Suppressor macrophage treated with lipopolysaccharide for 1 hour (primary cell): ENCODE results near the gene GALNT1.
"Not testable (repeated sequence)": the region's sequence is repeated elsewhere in the genome, so short reads cannot be mapped to it uniquely, and the experiment has no call there.

ENCODE experiments used
- DNase-seq, 3 donors: peaks; one replicate each; pipeline ENCODE4 v3.0.0-alpha.2; 2020 to 2022

GALNT1 gene

GRCh38 chr18:35581546-35581897 lies at the start of gene GALNT1:
GALNT1 (plus strand) TSS chr18:35581740; CDS start chr18:35654663, 72,923 bp downstream.
- DNase-seq: peak; percentile 27 to 81 (median 53)

GRCh38 chr18:35533916-35534405 lies 47.6 kb upstream of the GALNT1 start:
- DNase-seq: no peak

GRCh38 chr18:35535297-35535696 lies 46.2 kb upstream of the GALNT1 start:
- no peak for DNase-seq

- no peak for DNase-seq
Observed at GRCh38 chr18:35542356-35542755, 39.2 kb upstream of the GALNT1 start.

GRCh38 chr18:35547008-35547605 lies 34.4 kb upstream of the GALNT1 start:
- DNase-seq: no peak

- DNase-seq: no peak
Observed at GRCh38 chr18:35549564-35549963, 32.0 kb upstream of the GALNT1 start.

- no peak for DNase-seq
Observed at GRCh38 chr18:35553300-35553699, 28.2 kb upstream of the GALNT1 start.

- not testable (repeated sequence) for DNase-seq
Observed at GRCh38 chr18:35555538-35555937, 26.0 kb upstream of the GALNT1 start.

- no peak for DNase-seq
Observed at GRCh38 chr18:35559867-35560266, 21.7 kb upstream of the GALNT1 start.

- peak in 2 of 3 donors; percentile 24 to 32 for DNase-seq
Observed at GRCh38 chr18:35564795-35565453, 16.6 kb upstream of the GALNT1 start.

- DNase-seq: no peak
Observed at GRCh38 chr18:35566019-35566418, 15.5 kb upstream of the GALNT1 start.

- DNase-seq: no peak
Observed at GRCh38 chr18:35570182-35570581, 11.4 kb upstream of the GALNT1 start.

- no peak for DNase-seq
Observed at GRCh38 chr18:35571138-35571537, 10.4 kb upstream of the GALNT1 start.

- no peak for DNase-seq
Observed at GRCh38 chr18:35572644-35573043, 8.9 kb upstream of the GALNT1 start.

GRCh38 chr18:35573531-35573930 lies 8.0 kb upstream of the GALNT1 start:
- no peak for DNase-seq

GRCh38 chr18:35576240-35576845 lies 5.2 kb upstream of the GALNT1 start:
- DNase-seq: peak in 1 of 3 donors; percentile 24

GRCh38 chr18:35577045-35577848 lies 4.3 kb upstream of the GALNT1 start:
- DNase-seq: no peak

- DNase-seq: no peak
Observed at GRCh38 chr18:35578481-35578880, 3.1 kb upstream of the GALNT1 start.

- DNase-seq: no peak
Observed at GRCh38 chr18:35578936-35579335, 2.6 kb upstream of the GALNT1 start.

GRCh38 chr18:35580701-35581539 lies 620 bp upstream of the GALNT1 start:
- peak; percentile 61 to 80 (median 64) for DNase-seq

GRCh38 chr18:35581898-35582641 lies 530 bp downstream of the GALNT1 start:
- peak; percentile 33 to 64 (median 51) for DNase-seq
